Measurements from ENCODE around the gene SLC25A48. TPM values are rescaled to one million over a fixed set of nuclear protein-coding genes. Genes with fewer than 3 reads are reported as not detected.
A peak's percentile ranks its signal among the peaks of the same experiment; 100 is the strongest.

Gene SLC25A48
- total RNA-seq, 4 donors from 2014 or later = 1.7 to 5.7 (median 3.1) TPM

- no peaks in the 10 kb centered on the region for H3K4me1 ChIP-seq
- TF ChIP-seq POLR2A (IDR thresholded peaks at IDR 0.05) (no peak), CTCF (IDR thresholded peaks at IDR 0.05) (no peak), POLR2AphosphoS5 (IDR thresholded peaks at IDR 0.05) (no peak), EP300 (IDR thresholded peaks at IDR 0.05) (no peak)
- DNase-seq (ENCODE audit: low spot score in 2 of 2) = peak in 1 of 2 donors; percentile 59
- H3K36me3 ChIP-seq = no peaks in the 10 kb centered on the region
- no peak overlapping the region for H3K27ac ChIP-seq
- WGBS = 55% methylated on average over 4 of the region's 4 CpGs
- H3K4me3 ChIP-seq = no peak overlapping the region
- H3K27me3 ChIP-seq = no peaks in the 10 kb centered on the region
- no peaks in the 10 kb centered on the region for H3K9me3 ChIP-seq
These were observed 43.7 kb downstream of the SLC25A48 start for GRCh38 chr5:135878156-135878620.

- no peak overlapping the region for H3K4me3 ChIP-seq
- WGBS = 94% methylated on average over 3 of the region's 3 CpGs
- no peaks in the 10 kb centered on the region for H3K4me1 ChIP-seq
- no peak for TF ChIP-seq POLR2A (IDR thresholded peaks at IDR 0.05)
- TF ChIP-seq CTCF (IDR thresholded peaks at IDR 0.05) = no peak
- TF ChIP-seq EP300 (IDR thresholded peaks at IDR 0.05) = no peak
- no peak for TF ChIP-seq POLR2AphosphoS5 (IDR thresholded peaks at IDR 0.05)
- H3K27ac ChIP-seq = no peak overlapping the region
- no peaks in the 10 kb centered on the region for H3K27me3 ChIP-seq
- H3K36me3 ChIP-seq = no peaks in the 10 kb centered on the region
- peak in 1 of 2 donors; percentile 71 for DNase-seq (ENCODE audit: low spot score in 2 of 2)
- H3K9me3 ChIP-seq = no peaks in the 10 kb centered on the region
These were observed 45.1 kb downstream of the SLC25A48 start for GRCh38 chr5:135879591-135879990.

GRCh38 chr5:135880278-135880677 lies 45.8 kb downstream of the SLC25A48 start:
- 91% methylated on average over 3 of the region's 3 CpGs for WGBS
- no peak for TF ChIP-seq EP300 (IDR thresholded peaks at IDR 0.05)
- TF ChIP-seq POLR2AphosphoS5 (IDR thresholded peaks at IDR 0.05) = no peak
- no peak for TF ChIP-seq CTCF (IDR thresholded peaks at IDR 0.05)
- TF ChIP-seq POLR2A (IDR thresholded peaks at IDR 0.05) = no peak
- Histone ChIP-seq H3K4me3 (no peak overlapping the region), H3K36me3 (no peaks in the 10 kb centered on the region), H3K9me3 (no peaks in the 10 kb centered on the region), H3K4me1 (no peaks in the 10 kb centered on the region), H3K27ac (no peak overlapping the region), H3K27me3 (no peaks in the 10 kb centered on the region)
- peak in 1 of 2 donors; percentile 43 for DNase-seq (ENCODE audit: low spot score in 2 of 2)

GRCh38 chr5:135880801-135881200 lies 46.3 kb downstream of the SLC25A48 start:
- WGBS = 86% methylated on average over 7 of the region's 7 CpGs
- no peaks in the 10 kb centered on the region for H3K9me3 ChIP-seq
- DNase-seq (ENCODE audit: low spot score in 2 of 2) = peak in 1 of 2 donors; percentile 32
- H3K27me3 ChIP-seq = peaks cover under 1% of the 10 kb centered on the region
- no peak overlapping the region for H3K27ac ChIP-seq
- TF ChIP-seq CTCF (IDR thresholded peaks at IDR 0.05) = no peak
- no peak for TF ChIP-seq POLR2A (IDR thresholded peaks at IDR 0.05)
- TF ChIP-seq EP300 (IDR thresholded peaks at IDR 0.05) = no peak
- TF ChIP-seq POLR2AphosphoS5 (IDR thresholded peaks at IDR 0.05) = no peak
- H3K36me3 ChIP-seq = no peaks in the 10 kb centered on the region
- H3K4me1 ChIP-seq = no peaks in the 10 kb centered on the region
- no peak overlapping the region for H3K4me3 ChIP-seq

- no peaks in the 10 kb centered on the region for H3K36me3 ChIP-seq
- no peak overlapping the region for H3K4me3 ChIP-seq
- no peak for TF ChIP-seq EP300 (IDR thresholded peaks at IDR 0.05)
- no peak for TF ChIP-seq POLR2AphosphoS5 (IDR thresholded peaks at IDR 0.05)
- no peak for TF ChIP-seq POLR2A (IDR thresholded peaks at IDR 0.05)
- no peak for TF ChIP-seq CTCF (IDR thresholded peaks at IDR 0.05)
- no peak overlapping the region for H3K27ac ChIP-seq
- H3K4me1 ChIP-seq = no peaks in the 10 kb centered on the region
- peaks cover 4% of the 10 kb centered on the region for H3K27me3 ChIP-seq
- 30% methylated on average over 4 of the region's 4 CpGs for WGBS
- DNase-seq (ENCODE audit: low spot score in 2 of 2) = peak in 1 of 2 donors; percentile 37
- no peaks in the 10 kb centered on the region for H3K9me3 ChIP-seq
These were observed 46.8 kb downstream of the SLC25A48 start for GRCh38 chr5:135881244-135881643.
